NCI-H1436 (cell line): ENCODE data around the gene CD96.

ENCODE experiments used
- DNase-seq: peaks from one replicate; lab custom pipeline; 2025; lab: John Stamatoyannopoulos, UW

CD96 gene

DNA sequence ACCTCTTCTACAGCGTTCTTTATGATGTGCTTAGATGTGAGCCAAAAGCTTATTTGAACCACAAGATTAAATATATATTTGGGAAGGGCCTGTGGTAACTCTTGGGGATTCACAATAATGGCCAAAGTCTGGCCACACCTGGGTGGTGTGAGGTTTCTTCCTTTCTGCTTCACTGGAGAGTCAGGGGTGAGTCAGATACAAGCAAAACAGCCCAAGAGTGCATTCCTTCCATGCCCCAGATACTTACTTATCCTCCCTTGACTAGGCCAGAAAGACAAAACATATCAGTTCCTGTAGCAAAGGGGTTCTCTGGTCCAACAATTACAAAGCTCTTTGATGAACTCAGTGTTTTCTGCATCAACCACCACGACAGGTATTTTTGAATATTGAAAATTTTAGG lies 52.2 kb downstream of the CD96 start:
- DNase-seq = no peak

GRCh38 chr3:111594781-111595180 lies 52.8 kb downstream of the CD96 start:
- DNase-seq = no peak

- no peak for DNase-seq
These were observed 53.2 kb downstream of the CD96 start, which contains the start of gene ZBED2 for GRCh38 chr3:111595232-111595631. Gene ZBED2, minus strand, starts transcription at chr3:111595346. Its CDS starts 1,145 bp downstream, at chr3:111594201.

DNA sequence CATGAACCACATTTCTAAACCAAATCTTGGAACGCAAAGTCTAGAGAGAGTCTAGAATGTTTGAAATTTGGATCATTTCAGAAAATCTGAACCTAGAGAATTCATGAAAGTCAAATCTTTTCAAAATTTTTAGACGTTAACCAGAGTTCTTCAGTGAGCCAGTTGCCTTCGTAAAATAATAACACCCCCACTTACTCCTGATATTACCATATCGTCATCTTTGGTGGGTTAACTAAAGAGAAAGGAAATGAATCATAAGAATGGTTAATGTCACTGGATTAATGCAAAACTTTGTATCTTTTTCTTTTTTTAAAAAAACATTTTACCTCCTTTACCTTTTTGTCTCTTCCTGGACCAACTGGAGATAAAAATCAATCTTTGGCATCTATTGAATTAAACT lies 54.3 kb downstream of the CD96 start:
- no peak for DNase-seq

- DNase-seq = no peak
These were observed 56.1 kb downstream of the CD96 start for GRCh38 chr3:111598139-111598538.

DNA sequence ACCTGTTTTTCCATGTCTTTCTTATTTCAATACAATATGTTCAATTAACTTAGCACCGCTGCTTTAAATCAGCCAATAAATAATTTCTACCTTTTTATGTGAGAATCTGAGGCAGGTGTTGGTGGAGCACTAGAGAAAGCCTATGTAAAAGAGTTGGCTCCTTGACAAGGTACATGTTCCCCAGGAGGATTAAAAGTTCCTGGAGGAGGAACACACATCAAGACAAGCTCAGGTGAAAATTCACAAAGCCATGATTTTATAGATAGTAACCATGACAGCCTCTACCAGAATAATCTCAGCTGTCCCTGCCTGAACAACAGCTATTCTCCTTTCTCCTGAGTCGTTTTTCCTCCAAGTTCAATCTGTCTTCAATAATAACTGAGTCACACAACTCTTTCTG lies 56.6 kb downstream of the CD96 start:
- no peak for DNase-seq

DNA sequence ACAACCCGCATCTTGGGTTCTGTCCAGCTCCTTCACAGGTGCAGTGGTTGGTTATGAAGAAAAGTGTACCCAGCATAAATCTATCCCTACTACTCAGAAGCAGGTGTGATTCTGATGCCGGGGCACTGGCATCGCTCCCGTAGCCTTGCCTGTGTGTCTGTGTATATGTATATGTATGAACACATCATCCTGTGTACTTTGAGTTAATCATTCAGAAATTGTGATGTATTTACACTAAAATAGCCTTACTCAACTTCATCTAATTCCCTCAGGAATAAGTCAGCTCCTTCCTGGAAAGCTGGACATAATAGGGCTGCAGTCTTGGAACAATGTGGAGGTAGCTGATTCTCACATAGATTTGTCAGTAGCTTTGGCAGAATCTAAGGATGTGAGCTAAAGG lies 59.8 kb downstream of the CD96 start:
- DNase-seq = no peak

DNA sequence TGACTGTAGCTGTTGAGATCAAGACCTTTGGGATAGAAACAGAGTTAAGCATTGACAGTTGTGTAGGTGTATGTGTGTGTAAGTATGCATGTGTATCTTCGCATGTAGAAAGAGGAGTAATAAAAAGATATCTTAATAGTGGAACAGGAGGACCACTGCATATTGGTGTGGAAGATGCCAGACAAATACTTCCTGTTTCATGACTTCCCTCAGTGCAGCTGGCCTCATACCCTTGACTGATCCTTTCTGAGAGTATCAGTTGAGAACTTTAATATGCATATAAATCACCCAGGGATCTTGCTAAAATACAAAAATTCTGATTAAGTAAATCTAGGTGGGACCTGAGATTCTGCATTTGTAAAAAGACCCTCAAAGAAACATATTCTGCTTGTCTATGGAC lies 61.7 kb downstream of the CD96 start:
- no peak for DNase-seq

DNA sequence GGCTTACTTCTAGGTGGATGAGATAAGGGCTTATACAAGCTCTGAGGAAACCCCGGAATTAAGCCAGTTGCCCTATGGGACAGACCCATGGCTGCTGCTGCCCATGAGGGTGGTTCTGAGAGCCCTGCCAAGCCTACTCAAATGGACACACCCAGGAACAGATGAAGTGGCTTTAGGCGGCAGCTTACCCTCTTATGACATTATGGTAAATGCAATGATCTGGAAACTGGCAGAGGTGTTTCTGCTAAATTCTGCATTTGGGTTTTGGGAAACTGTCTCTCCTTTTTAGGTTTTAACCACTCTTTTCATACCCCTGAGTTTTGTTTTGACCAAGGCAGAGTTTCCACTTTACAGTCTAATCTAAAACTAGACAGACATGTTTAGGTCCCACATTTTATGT lies 62.1 kb downstream of the CD96 start:
- DNase-seq = no peak

DNA sequence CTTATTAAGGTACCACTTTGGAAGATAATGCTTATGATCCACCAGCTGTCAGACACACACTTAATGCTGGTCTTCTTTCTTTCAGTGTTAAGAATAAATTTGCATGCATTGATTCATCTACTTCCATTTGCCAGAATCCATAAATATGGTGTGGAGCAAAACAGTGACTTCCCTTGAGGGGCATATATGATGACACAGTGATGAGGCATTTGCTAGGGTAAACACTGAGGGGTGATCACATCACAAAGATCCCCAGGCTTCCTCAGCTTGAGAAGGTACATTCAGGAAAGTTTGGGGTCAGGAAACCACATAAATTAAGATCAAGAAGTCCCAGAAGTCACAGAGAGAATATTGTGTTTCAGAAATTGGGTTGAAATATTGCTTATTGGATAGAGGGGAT lies 63.0 kb downstream of the CD96 start:
- DNase-seq = no peak

DNA sequence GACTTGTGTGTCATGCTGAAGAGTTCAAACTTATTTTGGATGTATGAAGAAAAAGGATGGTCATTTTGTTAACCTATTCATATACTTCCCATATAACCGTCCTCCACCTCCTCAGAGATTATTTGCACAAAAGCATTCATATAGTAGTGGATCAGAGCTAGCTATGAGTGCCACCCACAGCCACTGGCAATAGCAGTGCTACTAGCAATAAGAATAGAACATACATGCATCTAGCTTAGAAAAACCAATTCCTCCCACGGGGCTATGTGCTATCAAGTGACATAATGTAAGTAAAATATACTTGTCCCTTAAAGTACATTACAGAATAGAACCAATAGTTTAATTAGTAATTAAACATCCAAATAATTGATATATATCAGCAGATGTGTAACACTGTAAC lies 63.5 kb downstream of the CD96 start:
- no peak for DNase-seq

GRCh38 chr3:111607240-111607920 lies 65.4 kb downstream of the CD96 start:
- no peak for DNase-seq

DNA sequence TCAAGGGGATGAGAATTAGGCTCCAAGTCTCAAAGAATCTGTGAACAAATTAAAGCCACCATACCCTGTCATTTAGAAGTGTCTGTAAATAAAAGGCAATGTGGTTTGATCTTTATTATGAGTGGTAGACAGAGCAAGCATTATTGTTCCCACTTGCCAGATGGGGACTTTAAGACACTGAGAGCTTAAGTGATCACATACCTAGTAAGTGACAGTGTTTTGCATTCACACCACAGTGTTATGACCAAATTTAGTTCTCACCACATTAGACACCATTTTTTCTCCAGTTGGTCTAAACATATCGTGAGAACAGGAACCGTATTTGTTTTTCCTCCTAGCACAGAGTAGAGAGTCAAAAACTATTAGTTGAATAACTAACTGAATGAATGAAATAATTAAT lies 66.4 kb downstream of the CD96 start:
- DNase-seq = no peak

GRCh38 chr3:111609700-111610099 lies 67.7 kb downstream of the CD96 start:
- no peak for DNase-seq

DNA sequence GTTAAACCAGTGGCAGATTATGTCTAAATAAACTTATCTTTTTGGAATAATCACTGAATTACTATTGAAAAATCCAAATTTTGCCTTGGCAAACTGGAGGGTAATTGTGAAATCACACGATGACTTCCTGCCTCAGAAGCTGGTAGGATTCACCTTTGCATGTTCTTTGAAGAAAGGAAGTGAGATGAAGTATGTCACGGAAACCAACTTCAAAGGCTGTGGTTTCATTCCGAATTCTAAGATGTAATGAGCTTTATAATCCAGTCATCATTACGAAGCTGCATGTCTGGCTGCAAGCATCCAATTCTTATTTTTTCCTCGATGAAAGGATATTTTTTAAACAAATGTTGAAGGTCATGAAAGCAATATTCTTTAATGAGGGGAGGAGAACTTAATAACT lies 68.2 kb downstream of the CD96 start:
- no peak for DNase-seq

- DNase-seq = no peak
These were observed 68.6 kb downstream of the CD96 start for GRCh38 chr3:111610612-111611054.

DNA sequence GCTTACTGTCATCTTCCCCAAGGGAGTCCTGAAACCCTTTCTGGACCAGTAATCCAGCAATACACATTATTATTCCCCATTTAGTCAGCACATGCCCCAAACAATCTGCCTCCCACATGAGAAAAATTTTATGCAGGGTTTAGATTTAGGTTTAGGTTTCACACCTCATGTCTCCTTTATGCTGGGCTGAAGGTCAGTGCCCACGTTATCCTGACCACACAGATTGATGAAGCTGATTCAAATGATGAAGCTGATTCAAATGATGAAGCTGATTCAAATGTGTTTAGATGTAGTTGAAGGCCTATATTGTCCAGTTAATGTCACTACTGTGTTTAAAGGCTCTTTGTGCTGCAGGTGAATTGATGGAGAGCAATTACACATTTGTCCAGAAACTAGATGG lies 71.3 kb downstream of the CD96 start:
- DNase-seq = no peak

DNA sequence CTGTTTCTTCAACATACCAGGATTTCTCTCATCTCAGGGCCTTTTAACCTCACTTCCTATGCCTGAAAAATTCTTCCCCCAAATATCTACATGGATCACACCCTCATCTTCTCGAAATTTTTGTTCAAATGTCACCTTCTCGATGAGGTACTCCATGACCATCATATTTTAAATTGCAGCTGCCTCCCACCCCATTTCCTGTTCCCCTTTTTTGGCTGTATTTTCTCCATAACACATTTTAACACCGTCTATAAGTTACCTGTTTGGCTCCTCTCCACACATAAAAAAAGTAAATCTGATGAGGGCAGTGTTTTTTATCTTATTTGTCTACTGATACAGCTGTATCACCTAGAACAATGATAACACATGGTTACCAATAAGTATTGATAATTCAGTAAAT lies 73.9 kb downstream of the CD96 start:
- no peak for DNase-seq

DNA sequence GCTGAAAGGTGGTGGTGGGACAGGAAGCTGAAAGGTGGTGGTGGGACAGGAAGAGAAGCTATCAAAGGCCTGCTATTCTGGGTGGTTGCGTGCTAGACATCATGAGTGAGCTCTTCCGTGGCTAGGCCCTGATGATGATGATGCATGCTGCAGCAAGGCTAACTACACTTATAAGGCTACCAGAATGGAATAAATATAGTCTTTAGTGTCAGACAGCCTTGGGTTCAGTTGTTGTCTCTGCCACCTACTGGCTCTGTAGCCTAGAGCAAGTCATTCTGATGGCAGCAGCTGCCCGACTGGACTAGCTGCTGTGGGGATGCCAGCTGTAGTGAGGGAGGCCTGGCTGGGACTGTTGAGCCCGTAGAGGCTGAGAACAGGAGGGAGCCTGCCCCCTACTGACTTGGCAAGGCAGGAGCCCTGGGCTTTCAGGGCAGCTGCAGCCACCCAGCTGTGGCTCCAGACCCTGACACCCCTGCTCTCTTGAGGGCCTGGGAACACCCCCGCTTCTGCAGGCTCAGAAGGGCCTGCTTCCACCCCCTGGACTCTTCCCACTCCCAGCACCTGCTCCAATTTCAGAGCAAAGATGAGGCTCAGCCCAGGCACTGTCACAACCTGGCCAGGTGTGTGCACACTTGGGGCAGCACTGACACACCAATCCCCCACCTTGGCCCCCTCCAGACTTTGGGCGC lies 74.6 kb downstream of the CD96 start:
- DNase-seq = no peak

GRCh38 chr3:111617406-111617805 lies 75.4 kb downstream of the CD96 start:
- DNase-seq = no peak

DNA sequence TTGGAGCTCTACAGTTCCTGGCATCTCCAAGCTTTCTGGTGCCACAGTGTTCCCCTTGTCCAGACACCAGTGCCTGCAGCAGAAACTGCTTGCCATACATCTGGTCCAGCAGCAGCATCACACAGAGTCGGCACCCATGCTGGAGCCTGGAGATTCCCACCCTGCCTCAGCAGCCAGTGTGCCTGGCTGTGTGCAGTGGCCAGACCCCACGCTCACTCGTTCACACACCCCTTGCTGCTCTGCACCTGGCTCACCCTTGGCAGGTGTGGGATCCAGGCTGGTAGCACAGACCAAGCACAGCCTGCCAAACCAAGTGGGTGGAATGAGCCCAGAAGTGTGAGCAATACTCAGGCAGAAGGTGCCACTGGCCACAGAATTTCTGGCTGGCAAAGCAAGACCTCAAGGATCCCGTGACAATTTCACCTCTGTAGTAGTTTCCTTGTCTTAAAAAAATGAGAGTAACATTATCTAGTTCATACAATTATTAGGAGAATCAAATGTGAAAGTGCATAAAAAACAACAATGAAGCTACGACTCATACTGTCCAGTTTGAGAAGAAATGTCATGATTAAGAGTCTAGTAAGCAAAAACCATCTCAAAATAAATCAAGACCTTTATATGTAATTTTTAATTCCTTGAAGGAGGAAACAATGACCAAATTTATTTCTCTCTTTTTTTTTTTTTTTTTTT lies 76.1 kb downstream of the CD96 start:
- no peak for DNase-seq

DNA sequence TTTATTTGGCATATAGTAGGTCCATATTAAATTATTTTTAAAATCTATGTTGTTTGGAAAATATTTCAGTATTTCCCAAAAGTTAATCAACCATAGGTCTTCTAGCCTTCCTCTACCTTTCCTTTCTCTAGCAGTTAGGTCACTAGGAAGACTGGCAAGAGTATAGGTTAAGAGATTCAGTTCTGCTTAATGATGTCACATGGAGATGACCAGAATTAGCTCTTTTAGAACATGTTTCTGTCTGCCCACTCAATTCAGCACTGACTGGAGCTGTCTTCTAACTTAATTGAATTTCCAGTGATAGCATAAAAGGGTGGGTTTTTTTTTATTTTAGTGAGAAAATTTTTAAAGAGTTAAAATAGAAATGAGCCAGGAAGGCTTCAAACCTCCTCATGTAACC lies 76.9 kb downstream of the CD96 start:
- DNase-seq = no peak

- DNase-seq = no peak
These were observed 77.8 kb downstream of the CD96 start for GRCh38 chr3:111619833-111620232.
